Subcutaneous abdominal adipose tissue (tissue), 5 donors: Measurements from ENCODE around the gene P2RY2.
"Not testable (repeated sequence)": the region's sequence is repeated elsewhere in the genome, so short reads cannot be mapped to it uniquely, and the experiment has no call there.

Source experiments
- H3K27ac ChIP-seq: one replicate; pipeline ENCODE4 v1.7.0; 2013; ENCODE audit warnings: low read depth, mild to moderate bottlenecking, inconsistent platforms, low read length, moderate library complexity
- H3K27me3 ChIP-seq, 5 donors: one replicate each; pipeline ENCODE4 v1.7.0; 2013; ENCODE audit warnings: low read length in 5 of 5, inconsistent platforms in 1 of 5; ENCODE audit not compliant: control insufficient read depth in 5 of 5, insufficient read depth in 4 of 5
- H3K36me3 ChIP-seq, 5 donors: one replicate each; pipeline ENCODE4 v1.7.0; 2013; ENCODE audit warnings: low read length in 5 of 5; ENCODE audit not compliant: control insufficient read depth in 5 of 5, insufficient read depth in 5 of 5
- H3K4me1 ChIP-seq, 5 donors: one replicate each; pipeline ENCODE4 v1.7.0; 2013; ENCODE audit warnings: low read length in 5 of 5, mild to moderate bottlenecking in 3 of 5, moderate library complexity in 1 of 5; ENCODE audit not compliant: control insufficient read depth in 5 of 5, insufficient read depth in 5 of 5
- H3K4me3 ChIP-seq, 5 donors: one replicate each; pipeline ENCODE4 v1.7.0; 2013; ENCODE audit warnings: low read length in 5 of 5, low read depth in 1 of 5
- H3K9ac ChIP-seq, 5 donors: one replicate each; pipeline ENCODE4 v1.7.0; 2013; ENCODE audit warnings: low read length in 5 of 5, mild to moderate bottlenecking in 4 of 5, moderate library complexity in 3 of 5
- H3K9me3 ChIP-seq, 5 donors: one replicate each; pipeline ENCODE4 v1.7.0; 2013; ENCODE audit warnings: low read length in 5 of 5; ENCODE audit not compliant: control insufficient read depth in 5 of 5
- donor health status: healthy.
- donor health status: healthy.
- donor health status: healthy.
- donor health status: healthy.
- donor health status: healthy.

Gene P2RY2

DNA sequence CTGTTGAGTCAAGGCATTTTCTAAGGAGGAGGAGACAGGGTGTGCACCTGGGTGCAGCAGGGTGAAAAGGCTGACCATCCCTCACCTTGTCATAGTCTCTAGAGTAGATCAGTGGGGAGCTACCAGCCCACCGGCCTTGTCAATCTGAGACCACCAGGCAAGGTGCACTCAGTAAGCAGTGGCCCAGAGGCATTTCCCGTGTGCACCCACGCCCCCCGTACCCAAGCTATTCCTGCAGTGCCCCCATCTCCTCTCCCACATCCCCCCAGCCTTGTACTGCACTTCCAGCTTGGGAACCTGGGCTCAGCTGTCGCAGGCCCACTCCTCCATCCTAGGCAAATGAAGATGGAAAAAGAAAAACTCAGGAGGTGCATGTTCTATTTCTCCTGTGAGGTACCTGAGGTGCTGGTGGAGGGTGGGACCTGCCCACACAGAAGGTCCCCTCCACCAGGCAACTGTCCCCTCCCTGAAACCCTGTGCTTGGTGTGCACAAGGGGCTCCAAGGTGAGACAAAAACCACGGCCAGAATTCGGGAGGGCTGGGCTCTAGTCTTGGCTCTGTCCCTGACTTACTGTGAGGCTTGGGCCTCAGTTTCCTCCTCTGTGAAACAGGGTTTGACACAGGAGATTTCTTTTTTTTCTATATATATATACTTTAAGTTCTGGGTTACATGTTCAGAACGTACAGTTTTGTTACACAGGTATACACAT is 8.4 kb downstream of the P2RY2 start:
- Histone ChIP-seq H3K4me1 (peaks cover 0 to 15% (median 0%) of the 10 kb centered on the region in 5 donors), H3K27me3 (peaks cover 0 to 2% (median 0%) of the 10 kb centered on the region in 5 donors)

DNA sequence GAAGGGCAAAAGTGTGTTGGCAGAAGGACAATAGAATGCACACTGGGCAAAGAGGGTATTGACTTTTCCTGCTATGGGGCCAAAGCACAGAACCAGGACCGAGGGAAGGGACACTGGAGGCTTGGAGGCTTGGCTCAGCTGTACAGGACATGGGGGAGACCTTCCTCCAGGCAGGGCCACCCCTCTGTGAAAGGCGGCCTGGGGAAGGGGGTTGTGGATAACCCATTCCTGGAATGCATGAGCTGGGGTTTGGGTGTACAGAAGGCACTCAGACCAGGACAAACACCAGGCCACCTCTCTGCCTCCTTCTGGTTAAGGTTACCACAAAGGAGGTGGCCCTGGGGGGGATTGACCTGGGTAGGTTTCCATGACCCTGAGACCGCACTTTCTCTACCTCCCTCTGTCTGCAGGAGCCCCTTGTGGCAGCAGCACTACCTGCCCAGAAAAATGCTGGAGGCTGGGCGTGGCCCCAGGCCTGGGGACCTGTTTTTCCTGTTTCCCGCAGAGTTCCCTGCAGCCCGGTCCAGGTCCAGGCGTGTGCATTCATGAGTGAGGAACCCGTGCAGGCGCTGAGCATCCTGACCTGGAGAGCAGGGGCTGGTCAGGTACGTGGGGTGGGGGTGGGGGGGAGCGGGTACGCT is 9.6 kb downstream of the P2RY2 start:
- no peaks in the 10 kb centered on the region for H3K36me3 ChIP-seq
- H3K9me3 ChIP-seq, result no peaks in the 10 kb centered on the region
- no peak overlapping the region for H3K27ac ChIP-seq
- no peak overlapping the region for H3K4me3 ChIP-seq
- peaks cover 0 to 2% (median 0%) of the 10 kb centered on the region in 5 donors for H3K27me3 ChIP-seq
- no peak overlapping the region for H3K9ac ChIP-seq
- H3K4me1 ChIP-seq, result peaks cover 0 to 15% (median 0%) of the 10 kb centered on the region in 5 donors

More for the DNA sequence above, 8.4 kb downstream of the P2RY2 start:
- Histone ChIP-seq H3K27ac (no peak overlapping the region), H3K9me3 (no peaks in the 10 kb centered on the region), H3K9ac (no peak overlapping the region), H3K36me3 (no peaks in the 10 kb centered on the region), H3K4me3 (no peak overlapping the region)

GRCh38 chr11:73228268-73229134 is 10.4 kb downstream of the P2RY2 start:
- Histone ChIP-seq H3K27ac (no peak overlapping the region), H3K4me1 (peaks cover 0 to 15% (median 0%) of the 10 kb centered on the region in 5 donors), H3K36me3 (no peaks in the 10 kb centered on the region), H3K27me3 (peaks cover 0 to 2% (median 0%) of the 10 kb centered on the region in 5 donors), H3K4me3 (no peak overlapping the region), H3K9ac (no peak overlapping the region), H3K9me3 (no peaks in the 10 kb centered on the region)

DNA sequence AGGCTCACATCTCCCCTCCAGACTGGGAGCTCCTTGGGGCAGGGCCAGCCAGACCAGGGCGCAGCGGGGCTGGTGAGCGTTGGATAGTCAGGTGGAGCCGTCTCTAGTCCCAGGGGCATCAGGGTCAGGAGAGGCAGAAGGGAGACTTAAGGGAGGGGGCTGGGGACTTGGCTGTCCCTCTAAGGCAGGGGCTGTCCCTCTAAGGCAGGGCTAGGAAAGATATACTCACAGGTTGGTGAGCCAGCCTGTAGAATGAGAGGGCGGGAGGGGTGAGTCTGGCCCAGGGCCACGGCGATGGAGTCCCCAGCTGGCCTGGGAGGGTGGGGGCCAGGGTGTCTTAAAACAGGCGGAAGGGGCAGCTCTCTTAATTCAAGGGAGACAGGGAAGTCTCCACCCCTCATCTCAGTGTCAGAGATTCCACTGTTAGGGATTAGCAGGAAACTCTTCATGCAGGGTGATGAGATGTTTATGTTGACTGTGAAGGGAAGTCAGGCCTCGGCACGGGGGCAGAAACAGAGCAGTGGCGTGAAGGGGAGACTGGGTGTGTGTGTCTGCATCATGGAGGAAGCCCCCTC is 11.3 kb downstream of the P2RY2 start:
- H3K36me3 ChIP-seq, result no peaks in the 10 kb centered on the region
- peaks cover 0 to 2% (median 0%) of the 10 kb centered on the region in 5 donors for H3K27me3 ChIP-seq
- H3K4me3 ChIP-seq, result no peak overlapping the region
- H3K9me3 ChIP-seq, result no peaks in the 10 kb centered on the region
- H3K9ac ChIP-seq, result no peak overlapping the region
- peaks cover 0 to 15% (median 0%) of the 10 kb centered on the region in 5 donors for H3K4me1 ChIP-seq
- H3K27ac ChIP-seq, result no peak overlapping the region

GRCh38 chr11:73229896-73230875 is 12.1 kb downstream of the P2RY2 start:
- H3K9ac ChIP-seq, result no peak overlapping the region

GRCh38 chr11:73230931-73231330 is 12.8 kb downstream of the P2RY2 start:
- Histone ChIP-seq H3K4me1 (peaks cover 0 to 15% (median 0%) of the 10 kb centered on the region in 5 donors), H3K36me3 (no peaks in the 10 kb centered on the region), H3K27me3 (peaks cover 0 to 2% (median 0%) of the 10 kb centered on the region in 5 donors), H3K9me3 (no peaks in the 10 kb centered on the region), H3K9ac (no peak overlapping the region), H3K27ac (no peak overlapping the region), H3K4me3 (no peak overlapping the region)

More at GRCh38 chr11:73229896-73230875, 12.1 kb downstream of the P2RY2 start:
- H3K36me3 ChIP-seq, result no peaks in the 10 kb centered on the region
- H3K27ac ChIP-seq, result no peak overlapping the region
- peaks cover 0 to 2% (median 0%) of the 10 kb centered on the region in 5 donors for H3K27me3 ChIP-seq
- peaks cover 0 to 15% (median 0%) of the 10 kb centered on the region in 5 donors for H3K4me1 ChIP-seq
- H3K4me3 ChIP-seq, result no peak overlapping the region
- no peaks in the 10 kb centered on the region for H3K9me3 ChIP-seq

- not testable (repeated sequence) for H3K9ac ChIP-seq
- peaks cover 0 to 16% (median 0%) of the 10 kb centered on the region in 5 donors for H3K4me1 ChIP-seq
Observed at GRCh38 chr11:73232487-73232886, 14.4 kb downstream of the P2RY2 start.

GRCh38 chr11:73233211-73233610 is 15.1 kb downstream of the P2RY2 start:
- H3K4me1 ChIP-seq, result peaks cover 0 to 21% (median 0%) of the 10 kb centered on the region in 5 donors
- H3K9me3 ChIP-seq, result no peaks in the 10 kb centered on the region
- H3K9ac ChIP-seq, result no peak overlapping the region
- no peaks in the 10 kb centered on the region for H3K36me3 ChIP-seq
- H3K4me3 ChIP-seq, result no peak overlapping the region
- peaks cover 0 to 2% (median 0%) of the 10 kb centered on the region in 5 donors for H3K27me3 ChIP-seq
- no peak overlapping the region for H3K27ac ChIP-seq

More at GRCh38 chr11:73232487-73232886, 14.4 kb downstream of the P2RY2 start:
- H3K9me3 ChIP-seq, H3K4me3 ChIP-seq, H3K36me3 ChIP-seq, H3K27ac ChIP-seq, H3K27me3 ChIP-seq: not testable (repeated sequence)
